ENCODE results near the gene PELI2. TPM values are rescaled to one million over a fixed set of nuclear protein-coding genes. Genes with fewer than 3 reads are reported as not detected.

Gene PELI2
- total RNA-seq, 1 donor from 2014 or later, result 16.2 TPM

GRCh38 chr14:56244138-56244789 is 126.1 kb downstream of the PELI2 start:
- Mint-ChIP-seq H3K27me3 (ENCODE audit: low read depth) (no peaks in the 10 kb centered on the region), H3K36me3 (ENCODE audit: low read depth) (no peaks in the 10 kb centered on the region), H3K4me3 (no peak overlapping the region), H3K27ac (ENCODE audit: unreplicated experiment) (no peak overlapping the region), H3K9me3 (no peaks in the 10 kb centered on the region), H3K4me1 (no peaks in the 10 kb centered on the region)
- TF ChIP-seq CTCF (conservative IDR thresholded peaks at IDR 0.05), result no peak
- DNase-seq (ENCODE audit: low read depth, low spot score), result no peak

- Mint-ChIP-seq H3K4me3 (no peak overlapping the region), H3K9me3 (no peaks in the 10 kb centered on the region), H3K36me3 (ENCODE audit: low read depth) (peaks cover 2% of the 10 kb centered on the region), H3K27ac (ENCODE audit: unreplicated experiment) (no peak overlapping the region), H3K4me1 (no peaks in the 10 kb centered on the region), H3K27me3 (ENCODE audit: low read depth) (no peaks in the 10 kb centered on the region)
- peak; percentile 56 for TF ChIP-seq CTCF (conservative IDR thresholded peaks at IDR 0.05)
- DNase-seq (ENCODE audit: low read depth, low spot score), result no peak
Measured at GRCh38 chr14:56247495-56248200, 129.4 kb downstream of the PELI2 start.

- peaks cover 7% of the 10 kb centered on the region for H3K36me3 Mint-ChIP-seq (ENCODE audit: low read depth)
- H3K27me3 Mint-ChIP-seq (ENCODE audit: low read depth), result no peaks in the 10 kb centered on the region
- TF ChIP-seq CTCF (conservative IDR thresholded peaks at IDR 0.05), result no peak
- H3K27ac Mint-ChIP-seq (ENCODE audit: unreplicated experiment), result no peak overlapping the region
- H3K4me1 Mint-ChIP-seq, result no peaks in the 10 kb centered on the region
- no peak overlapping the region for H3K4me3 Mint-ChIP-seq
- H3K9me3 Mint-ChIP-seq, result no peaks in the 10 kb centered on the region
- DNase-seq (ENCODE audit: low read depth, low spot score), result no peak
Measured at GRCh38 chr14:56248442-56248841, 130.2 kb downstream of the PELI2 start.

- Mint-ChIP-seq H3K9me3 (peaks cover 12% of the 10 kb centered on the region), H3K27ac (ENCODE audit: unreplicated experiment) (no peak overlapping the region), H3K4me1 (peaks cover 4% of the 10 kb centered on the region), H3K36me3 (ENCODE audit: low read depth) (peaks cover 12% of the 10 kb centered on the region), H3K27me3 (ENCODE audit: low read depth) (no peaks in the 10 kb centered on the region), H3K4me3 (no peak overlapping the region)
- TF ChIP-seq CTCF (conservative IDR thresholded peaks at IDR 0.05), result no peak
- no peak for DNase-seq (ENCODE audit: low read depth, low spot score)
Measured at GRCh38 chr14:56261046-56261445, 142.8 kb downstream of the PELI2 start.

- no peak for DNase-seq (ENCODE audit: low read depth, low spot score)
- Mint-ChIP-seq H3K27me3 (ENCODE audit: low read depth) (no peaks in the 10 kb centered on the region), H3K9me3 (peaks cover 11% of the 10 kb centered on the region), H3K36me3 (ENCODE audit: low read depth) (peaks cover 9% of the 10 kb centered on the region), H3K4me3 (no peak overlapping the region), H3K4me1 (peaks cover 4% of the 10 kb centered on the region), H3K27ac (ENCODE audit: unreplicated experiment) (no peak overlapping the region)
- no peak for TF ChIP-seq CTCF (conservative IDR thresholded peaks at IDR 0.05)
Measured at GRCh38 chr14:56262530-56262929, 144.3 kb downstream of the PELI2 start.

Measured in neural crest cell (in vitro differentiated cells).